A673 (cell line): Measurements from ENCODE around the gene EFHB.

Experiments
- EZH2 ChIP-seq: fragments of 200-600 bp; sonication (generic); IDR thresholded peaks from 2 replicates; pipeline ENCODE4 v1.6.1; 2017; ENCODE audit warnings: borderline replicate concordance, low read depth, mild to moderate bottlenecking, mixed read lengths, antibody characterized with exemption, low read length; ENCODE audit not compliant: poor library complexity, severe bottlenecking
- TF ChIP-seq, protein P1 (sequence below): fragments of 300-800, 200-600 bp; sonication (generic); conservative IDR thresholded peaks from 2 replicates; pipeline ENCODE4 v1.5.1; 2017; ENCODE audit warnings: low read depth, mild to moderate bottlenecking, antibody characterized with exemption, low read length, moderate library complexity, mixed read lengths

DNA sequence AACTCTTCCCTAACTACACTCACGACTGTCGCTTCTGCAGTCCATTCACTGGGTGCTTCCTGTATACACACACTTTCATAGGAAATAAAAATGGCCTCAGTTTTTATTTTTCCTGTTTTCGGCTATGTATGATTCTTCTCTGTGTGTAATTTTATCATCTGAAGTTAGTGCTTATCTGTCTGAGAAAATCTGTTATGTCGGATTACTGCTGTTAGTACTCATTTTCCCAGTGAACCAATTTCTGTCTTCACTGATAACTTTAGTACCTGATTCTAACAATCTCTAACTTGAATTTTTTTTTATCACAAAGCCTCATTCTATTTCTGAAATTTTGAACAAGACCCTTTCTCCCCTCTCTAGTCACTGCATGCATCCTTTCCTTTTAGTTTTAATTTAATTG is 33.8 kb upstream of the EFHB start:
- TF ChIP-seq, protein P1, sequence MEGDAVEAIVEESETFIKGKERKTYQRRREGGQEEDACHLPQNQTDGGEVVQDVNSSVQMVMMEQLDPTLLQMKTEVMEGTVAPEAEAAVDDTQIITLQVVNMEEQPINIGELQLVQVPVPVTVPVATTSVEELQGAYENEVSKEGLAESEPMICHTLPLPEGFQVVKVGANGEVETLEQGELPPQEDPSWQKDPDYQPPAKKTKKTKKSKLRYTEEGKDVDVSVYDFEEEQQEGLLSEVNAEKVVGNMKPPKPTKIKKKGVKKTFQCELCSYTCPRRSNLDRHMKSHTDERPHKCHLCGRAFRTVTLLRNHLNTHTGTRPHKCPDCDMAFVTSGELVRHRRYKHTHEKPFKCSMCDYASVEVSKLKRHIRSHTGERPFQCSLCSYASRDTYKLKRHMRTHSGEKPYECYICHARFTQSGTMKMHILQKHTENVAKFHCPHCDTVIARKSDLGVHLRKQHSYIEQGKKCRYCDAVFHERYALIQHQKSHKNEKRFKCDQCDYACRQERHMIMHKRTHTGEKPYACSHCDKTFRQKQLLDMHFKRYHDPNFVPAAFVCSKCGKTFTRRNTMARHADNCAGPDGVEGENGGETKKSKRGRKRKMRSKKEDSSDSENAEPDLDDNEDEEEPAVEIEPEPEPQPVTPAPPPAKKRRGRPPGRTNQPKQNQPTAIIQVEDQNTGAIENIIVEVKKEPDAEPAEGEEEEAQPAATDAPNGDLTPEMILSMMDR = no peak
- no peak for TF ChIP-seq EZH2
